ENCODE measurements around the gene DYRK3.

Gene DYRK3

DNA sequence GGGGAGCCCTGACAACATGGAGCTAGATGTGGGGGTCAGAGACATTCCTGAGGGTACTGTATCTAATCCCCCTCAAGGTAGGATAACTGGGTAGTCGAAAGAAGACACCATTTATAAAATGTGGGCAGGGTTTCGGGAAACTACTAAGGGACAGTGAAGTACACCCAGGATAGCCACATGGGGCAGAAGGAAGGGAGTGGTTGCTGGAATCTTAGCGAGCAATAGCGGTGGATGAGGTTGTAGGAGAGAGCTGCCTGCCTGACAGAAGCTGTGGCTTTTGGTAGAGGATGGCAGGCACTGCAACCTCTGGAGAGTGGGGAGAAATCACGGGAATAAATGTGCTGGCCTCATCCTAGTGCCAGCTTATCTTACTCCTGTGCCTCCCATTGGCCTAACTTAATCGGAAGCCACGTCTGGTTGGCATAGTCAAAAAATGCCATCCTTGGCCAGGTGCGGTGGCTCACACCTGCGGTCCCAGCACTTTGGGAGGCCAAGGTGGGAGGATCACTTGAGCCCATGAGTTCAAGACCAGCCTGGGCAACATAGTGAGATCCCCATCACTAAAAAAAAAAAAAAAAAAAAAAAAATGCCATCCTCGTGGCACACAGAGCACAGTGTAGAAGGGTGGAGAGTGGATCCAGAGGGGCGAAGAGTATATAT lies 26.0 kb downstream of the DYRK3 start:
- DNase-seq: no peak

DNA sequence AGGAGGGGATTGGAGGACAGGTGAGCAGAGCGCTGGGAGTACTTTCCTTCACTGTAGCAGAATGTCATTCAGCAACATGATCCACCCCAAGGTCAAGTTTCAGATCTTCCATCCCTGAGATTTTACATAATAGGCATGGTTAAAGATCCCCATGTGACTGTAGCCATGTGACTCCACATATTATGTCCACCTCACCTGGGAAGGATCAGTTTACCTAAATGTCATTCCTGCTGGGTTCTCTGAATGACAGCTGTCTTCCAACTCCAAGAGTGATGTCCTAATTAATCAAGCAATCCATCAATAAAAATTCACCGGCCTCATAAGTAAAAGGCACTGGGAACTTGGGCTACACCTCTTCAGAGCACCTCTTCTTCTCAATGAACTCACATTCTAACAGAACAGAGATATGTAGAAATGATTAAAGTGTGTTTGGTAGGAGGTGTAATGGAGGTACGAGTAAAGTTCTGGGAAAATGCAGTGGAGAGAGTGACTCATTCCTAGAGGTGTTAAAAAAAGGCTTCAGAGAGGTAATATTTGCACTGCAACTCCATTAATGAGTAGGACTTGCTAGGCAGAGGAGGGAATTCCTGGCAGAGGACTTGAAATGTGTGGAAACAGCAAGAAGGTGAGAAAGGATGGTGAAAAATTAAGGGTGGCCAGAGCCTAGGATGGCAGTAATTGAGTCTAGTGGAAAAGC lies 27.2 kb downstream of the DYRK3 start:
- no peak for DNase-seq

DNA sequence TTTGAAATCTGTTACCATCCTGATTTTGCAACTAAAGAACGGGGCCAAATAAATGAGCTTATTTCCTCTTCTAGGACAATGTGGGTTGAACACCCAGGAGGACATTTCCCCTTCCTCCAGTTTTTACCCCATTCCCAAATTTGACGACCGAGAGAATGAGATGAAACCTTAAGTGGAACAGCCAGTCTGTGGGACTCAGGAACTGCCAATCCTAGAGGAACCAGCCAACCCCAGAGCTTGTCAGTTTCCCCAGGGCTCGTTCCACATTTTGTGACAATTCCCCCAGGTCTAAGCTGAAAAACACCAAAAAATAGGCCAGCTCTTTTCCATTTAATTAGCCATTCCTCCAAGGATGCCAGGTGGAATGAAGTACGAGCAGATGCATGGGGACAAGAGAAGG lies 28.0 kb downstream of the DYRK3 start:
- DNase-seq: peak; percentile 29 to 35

DNA sequence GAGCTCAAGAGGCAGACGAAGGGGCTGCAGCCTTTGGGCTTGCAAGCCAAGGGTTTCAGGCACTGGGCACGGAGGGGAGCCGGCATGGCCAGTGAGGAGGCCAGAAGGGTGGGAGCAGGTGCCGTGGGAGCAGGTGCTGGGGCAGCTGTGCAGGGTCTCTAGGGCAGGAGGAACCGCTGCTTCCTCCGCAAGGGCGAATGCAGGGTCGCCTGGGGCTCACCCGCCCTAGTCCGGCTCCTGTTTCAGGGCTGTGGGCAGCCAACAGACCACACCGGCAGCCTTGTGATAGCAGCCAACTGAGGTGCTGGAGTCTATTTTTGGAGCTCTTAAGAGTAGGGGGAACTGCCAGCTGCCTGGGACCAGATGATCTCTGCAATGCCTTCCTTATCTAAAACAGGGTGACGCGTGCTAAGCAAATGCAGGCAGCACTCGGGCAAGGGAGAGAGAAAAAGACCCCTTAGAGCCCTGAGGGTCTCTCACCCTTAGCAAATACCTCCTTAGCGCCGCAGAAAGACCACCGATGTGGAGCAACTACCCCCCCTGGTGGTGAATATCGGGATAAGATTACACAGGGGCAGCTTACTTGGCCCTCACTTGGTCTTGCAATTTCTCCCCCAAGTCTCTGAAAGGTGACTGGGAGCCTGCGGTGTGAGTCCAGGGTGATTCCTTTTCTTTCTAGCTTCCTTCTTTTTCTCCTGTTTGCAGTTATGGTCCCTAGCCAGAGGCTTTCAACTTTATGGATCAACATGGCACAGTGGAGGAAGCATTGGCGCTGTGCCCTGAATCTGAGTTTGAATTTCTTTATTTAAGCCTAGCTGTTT lies 28.7 kb downstream of the DYRK3 start:
- DNase-seq: peak; percentile 60 to 65

DNA sequence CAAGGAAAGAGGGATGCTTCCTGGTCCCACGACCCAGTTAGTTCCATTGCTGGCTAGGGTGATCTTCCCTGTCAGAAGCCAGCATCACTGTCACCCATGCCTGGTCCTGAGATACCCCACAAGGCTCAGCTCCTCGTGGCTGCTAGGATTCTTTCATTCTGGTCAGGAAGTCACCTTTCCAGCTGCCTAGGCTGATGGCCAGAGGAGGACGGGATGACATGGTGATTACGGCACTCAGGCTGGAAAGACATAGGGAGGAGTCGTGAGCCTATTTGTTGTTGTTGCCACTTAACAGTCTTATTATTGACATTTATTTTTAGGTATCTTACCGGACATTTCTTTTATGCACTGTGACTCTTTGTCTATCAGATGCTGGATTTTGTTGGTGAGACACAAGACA lies 29.4 kb downstream of the DYRK3 start:
- DNase-seq: no peak

DNA sequence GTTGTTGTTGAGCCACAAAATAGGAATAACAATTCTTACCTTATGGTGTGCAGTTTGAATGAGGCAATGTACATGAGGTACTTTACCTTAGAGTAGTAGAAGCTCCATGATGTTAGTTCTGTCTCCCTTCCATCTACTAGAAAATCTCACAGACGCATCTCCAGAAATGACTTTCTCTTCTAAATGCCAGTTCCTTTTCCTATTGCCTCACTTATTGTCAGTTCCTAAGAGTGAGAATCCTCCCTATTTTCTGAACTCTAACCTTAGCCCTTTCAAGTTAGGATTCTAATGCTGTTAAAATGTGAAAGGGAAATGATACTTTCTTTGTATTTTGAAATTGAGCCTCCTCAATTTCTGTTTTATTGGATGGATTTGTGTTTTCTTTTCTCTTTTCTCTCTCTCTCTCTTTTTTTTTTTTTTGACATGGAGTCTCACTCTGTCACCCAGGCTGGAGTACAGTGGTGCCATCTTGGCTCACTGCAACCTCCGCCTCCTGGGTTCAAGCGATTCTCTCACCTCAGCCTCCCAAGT lies 30.8 kb downstream of the DYRK3 start:
- no peak for DNase-seq

DNA sequence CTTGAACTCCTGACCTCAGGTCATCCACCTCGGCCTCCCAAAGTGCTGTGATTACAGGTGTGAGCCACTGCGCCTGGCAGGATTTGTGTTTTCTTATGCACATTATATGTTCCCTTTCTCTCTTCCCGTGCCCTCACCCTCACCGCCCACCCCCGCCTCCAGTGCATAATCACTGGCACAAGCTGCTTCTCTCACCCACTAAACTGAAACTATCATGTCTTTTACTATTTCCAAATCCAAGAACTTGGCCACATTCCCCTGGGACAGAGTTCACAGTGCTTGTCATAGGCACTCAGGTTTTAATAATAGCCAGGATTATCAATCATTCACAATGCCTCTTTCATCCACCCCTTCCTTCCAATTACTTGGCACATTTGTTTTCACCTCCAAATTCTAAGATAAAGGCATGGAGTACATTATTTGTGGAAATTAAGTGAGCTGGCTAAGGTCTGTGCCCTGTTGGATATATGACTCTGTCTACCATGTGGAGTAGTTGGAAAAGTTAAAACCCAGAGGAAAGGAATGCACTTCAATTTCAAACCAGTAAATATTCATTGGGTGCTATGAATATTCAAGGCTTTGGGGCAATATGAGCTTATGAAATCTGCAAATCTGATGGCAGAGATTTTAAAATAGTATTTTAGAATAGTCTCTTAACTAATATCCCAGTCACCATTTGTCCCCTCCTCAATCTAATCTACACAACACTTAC lies 31.8 kb downstream of the DYRK3 start:
- no peak for DNase-seq

DNA sequence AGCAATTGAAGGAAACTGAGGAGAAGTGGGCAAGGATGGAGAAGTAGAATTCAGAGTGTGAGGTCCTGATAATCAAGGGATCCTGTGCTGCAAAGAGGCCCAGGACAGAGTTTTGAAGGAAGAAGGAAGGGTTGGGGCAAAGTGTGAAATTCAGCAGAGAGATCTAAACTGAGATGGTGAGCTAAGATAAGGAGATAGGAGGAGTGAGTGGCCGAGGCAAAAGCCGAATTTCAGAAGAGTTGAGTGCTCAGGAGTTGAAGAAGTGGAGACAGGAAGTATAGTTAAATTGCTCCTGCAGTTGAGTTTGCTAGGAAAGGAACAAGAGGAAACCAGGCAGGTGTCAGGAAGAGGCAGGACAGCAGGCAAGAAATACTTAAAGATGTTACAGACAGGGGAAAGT lies 33.0 kb downstream of the DYRK3 start:
- no peak for DNase-seq

DNA sequence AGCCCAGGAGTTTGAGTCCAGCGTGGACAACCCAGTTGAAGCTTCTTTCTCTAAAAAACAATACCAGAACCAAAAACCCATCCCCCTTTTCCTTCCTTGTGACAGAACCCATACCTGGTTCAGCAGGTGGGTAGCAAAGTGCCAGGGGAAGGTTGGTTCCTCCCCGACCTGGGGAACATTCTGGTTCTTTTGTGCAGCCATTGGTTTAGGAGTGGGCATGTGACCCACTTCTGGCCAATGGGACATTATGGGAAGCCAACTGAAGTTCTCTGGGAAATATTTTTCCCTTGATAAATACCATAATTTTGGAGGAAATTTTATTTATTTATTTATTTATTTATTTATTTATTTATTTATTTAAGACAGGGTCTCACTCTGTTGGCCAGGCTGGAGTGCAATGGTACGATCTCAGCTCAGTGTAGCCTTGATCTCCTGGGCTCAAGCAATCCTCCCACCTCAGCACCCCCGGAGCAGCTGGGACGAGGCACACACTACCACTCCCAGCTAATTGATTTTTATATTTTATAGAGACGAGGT lies 33.6 kb downstream of the DYRK3 start:
- no peak for DNase-seq

DNA sequence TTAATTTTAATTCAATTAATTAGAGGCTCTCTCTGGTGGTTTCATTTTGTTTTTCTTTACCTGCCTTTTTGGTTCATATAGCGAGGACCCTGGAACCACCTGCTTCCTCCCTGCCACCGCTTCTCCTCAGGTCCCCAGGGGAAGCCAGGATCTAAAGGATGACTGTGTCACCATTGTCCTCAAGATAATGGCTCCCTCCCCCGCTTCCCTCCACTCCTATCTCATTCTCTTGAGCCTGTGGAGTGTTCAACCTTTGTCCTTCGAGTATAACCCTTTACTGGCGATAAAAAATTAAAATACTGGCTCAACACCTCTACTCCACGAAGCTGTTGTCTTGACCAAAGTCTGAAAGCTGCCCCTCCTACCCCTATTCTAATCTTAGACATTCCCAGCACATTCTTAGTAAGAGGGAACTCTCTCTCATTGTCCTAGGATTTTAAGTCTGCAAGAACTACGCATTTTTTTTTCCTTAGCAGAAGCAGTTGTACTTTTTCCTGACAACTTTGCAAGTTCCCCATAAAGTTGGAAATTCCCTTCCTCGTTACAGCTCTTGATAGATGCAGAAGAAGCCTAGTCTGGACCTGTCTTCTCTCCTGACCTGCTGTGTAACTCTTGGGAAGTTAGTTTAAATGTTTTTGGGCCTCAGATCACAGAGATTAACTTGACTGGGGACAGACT lies 36.8 kb downstream of the DYRK3 start:
- DNase-seq: peak; percentile 28 to 62

DNA sequence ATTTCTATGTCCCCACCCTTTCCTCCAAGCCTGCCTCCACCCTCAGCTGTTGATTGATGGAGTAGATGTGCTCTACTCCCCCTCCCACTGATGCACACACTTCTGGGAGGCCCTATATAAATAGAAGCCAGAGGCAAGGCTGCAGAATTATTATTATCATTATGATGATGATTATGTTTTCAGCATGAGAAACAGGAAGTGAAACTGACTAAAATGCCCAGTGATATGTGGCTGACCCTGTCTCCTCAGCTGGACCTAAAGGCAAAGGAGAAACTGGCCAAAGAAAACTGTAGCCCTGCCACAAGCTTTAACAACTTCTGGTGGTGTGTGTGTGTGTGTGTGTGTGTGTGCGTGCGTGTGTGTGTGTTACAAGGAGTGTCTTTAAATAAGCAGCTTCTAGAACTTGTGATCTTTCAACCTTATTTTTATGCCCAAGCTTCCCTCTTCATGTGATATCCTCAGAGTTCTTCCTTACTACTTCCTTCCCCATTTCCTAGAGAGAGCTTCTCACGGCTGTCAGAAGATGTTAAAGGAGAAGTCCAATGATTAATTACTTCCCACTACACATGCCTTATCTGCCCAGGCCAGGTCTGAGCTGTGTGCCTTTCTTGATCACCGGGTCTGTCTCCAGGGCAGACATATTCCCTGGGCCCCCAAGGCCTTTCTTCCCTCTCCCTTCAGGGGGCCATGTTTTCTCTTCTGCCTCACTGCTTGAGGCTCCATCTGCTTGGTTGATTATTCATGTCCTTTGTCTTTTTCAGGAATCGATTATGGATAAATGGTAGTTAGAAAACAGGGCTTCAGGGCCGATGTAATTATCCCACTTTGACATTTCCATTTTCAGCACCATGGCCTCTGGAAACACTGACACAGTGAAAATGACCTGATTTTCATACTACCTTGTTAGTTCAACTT lies 37.8 kb downstream of the DYRK3 start:
- DNase-seq: peak; percentile 78 to 80

DNA sequence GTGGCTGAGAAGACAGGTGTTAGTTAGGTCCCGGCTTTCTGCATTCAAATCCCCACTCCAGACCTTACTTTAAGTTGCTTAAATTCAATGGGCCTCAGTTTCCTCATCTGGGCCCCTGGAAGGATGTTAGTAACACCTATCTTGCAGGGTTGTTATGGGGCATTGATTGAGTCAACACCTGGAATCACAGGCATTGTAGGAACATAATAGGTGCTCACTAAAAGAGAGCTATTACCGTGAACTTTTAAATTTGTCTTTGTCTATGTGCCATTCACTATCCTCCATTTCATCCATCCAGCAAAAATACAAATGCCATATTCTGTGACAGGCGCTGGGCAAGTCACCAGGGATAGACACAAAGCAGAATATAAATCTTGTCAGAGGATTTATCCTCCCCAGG lies 38.9 kb downstream of the DYRK3 start:
- DNase-seq: no peak

DNA sequence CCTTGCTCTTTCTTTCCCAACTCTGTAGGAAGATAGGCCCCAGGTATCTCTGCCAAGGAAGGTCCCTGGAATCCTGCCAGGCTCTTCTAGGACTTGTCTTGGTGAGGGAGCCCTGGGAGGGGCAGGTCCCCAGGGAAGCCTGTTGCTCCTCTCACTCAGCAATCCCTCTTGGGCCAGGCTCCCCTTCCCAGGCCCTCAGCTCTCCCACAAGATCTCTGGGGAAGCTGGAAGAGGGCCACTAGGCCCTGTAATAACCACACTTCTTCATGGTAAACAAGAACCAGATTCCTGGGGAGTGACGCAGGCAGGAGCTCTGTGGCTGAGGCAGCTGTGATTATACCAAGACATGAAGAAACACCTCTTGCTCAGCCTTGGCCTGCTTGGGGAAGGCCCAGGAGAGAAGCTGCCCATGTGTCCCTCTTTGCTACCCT lies 39.4 kb downstream of the DYRK3 start:
- peak in 1 of 2 donors; percentile 56 for DNase-seq

DNA sequence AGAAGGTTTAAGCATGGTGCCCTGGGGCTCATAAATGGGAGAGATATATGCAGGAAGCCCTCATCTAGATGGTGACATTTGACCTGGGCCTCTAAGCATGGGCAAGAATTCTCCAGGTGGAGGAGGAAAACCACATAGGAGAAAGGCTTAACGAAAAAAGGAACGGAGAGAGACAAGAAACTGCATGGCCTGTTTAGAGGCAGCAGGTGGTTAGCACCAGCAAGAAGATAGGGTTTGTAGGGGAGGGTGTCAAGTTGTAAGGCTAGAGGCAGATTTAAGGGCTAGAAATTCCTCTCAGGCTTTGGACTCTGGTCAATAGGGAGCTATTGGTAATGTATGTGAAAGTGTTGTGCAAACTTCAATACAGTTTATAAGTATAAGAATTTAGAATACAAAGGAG lies 41.2 kb downstream of the DYRK3 start:
- no peak for DNase-seq

DNA sequence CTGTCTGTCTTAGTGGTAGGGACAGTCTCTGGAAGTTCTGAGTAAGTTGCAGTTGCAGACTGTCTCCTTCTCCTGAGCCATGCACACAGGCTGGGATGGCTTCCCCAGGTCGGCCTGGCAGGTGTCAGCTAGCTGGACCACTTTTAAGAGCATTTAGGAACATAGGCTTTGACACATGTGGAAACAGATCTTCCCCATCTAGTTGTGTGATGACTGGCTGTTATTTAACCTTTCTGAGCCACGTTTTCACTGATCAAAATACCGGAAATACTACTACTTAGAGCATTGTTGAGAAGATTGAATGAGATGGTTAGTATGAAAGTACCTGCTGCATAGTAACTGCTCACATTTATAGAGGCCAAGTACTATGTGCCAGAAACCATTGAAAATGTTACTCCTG lies 43.2 kb downstream of the DYRK3 start:
- DNase-seq: no peak

DNA sequence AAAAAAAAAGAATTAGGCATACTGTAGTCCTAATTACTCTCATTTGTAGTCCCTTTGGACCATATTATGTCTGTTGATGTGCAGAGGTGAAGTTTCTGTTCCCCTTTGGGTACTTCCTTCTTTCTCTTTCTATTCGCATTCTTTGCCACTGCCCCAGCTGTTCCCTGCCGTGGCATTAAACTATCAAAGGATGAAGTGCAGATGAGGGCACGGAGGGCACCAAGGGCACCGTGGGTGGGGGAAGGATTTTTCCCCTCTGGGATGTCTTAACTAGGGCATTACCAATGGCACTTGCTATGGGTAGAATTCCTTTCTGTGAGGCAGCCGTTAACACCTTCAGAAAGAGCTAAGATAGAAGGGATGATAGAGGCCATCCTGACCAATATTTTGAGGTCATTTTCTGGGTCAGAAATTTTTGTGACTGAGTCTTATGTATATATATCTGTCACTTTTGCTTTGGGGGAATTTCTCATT lies 44.4 kb downstream of the DYRK3 start:
- peak; percentile 73 to 76 for DNase-seq

DNA sequence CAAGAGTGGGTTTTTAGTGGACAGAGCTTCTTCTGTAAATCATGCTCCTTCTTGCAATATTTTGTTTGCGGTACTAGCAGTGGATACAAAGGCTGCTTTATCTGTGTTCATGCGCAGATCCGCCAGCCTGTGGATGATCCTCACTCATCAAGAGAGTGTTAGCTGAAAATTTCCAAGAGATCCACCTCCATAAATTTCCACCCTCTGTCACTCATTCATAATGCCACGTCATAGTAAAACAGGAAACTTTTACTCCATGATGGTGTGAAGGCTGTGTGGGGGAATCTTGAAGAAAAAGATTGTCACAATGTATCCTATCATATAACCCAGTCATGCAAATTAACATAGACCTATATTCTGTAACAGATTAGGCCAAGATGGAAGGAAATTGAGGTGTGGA lies 44.9 kb downstream of the DYRK3 start:
- DNase-seq: peak in 1 of 2 donors; percentile 21

DNA sequence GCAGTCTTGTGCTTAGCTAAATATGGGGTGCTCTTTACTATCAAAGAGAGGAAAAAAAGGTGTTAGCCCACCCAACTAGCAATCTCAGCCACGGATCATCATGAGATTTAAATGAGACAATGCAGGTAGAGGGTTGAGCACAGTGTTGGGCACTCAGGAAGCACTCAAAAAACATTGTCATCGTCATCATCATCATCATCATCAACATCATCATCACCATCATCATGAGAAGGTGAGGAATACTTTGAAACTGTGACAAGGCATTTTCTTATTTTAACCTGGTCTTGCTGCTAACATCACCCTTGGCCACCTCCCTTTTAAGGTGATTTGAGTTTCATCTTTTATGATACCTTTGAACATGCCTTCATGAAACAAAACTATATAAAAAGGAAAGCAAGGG lies 46.0 kb downstream of the DYRK3 start:
- DNase-seq: no peak

DNA sequence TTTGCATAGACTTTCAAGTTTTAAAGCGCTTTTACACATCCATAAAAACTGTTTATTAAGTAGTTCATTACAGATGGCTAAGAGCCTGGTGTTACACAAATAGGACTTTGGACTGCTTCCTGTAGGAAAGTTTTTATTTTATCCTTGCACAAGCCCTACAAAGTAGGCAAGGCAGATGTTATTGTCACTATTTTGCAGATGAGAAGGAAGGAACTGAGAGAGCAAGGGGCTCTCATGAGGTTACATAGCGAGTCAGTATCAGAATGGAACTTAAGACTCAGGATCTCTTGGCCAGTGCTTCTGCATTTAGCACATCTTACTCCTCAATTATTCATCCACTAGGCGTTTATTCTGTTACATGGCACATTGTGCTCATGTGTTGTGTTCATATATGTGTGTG lies 46.8 kb downstream of the DYRK3 start:
- no peak for DNase-seq

DNA sequence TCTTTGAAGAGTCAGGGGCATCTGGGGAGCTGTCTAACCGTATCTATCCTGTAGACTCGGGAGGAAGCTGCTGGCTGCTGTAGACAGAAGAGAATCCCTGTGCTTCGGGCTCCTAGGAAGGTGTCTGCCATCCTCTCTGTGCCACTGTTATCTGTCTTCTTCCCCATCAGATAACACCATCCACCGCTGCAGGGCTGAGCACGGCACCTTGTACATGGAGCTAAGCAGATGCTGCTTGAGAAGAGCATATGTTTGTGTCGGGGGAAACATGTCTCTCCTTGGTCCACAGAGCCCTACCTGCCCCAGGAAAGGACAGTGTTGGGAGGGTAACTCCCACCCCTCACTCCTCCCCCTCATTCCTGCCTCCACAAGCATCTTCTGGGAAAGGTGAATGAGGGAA lies 48.0 kb downstream of the DYRK3 start:
- no peak for DNase-seq

DNA sequence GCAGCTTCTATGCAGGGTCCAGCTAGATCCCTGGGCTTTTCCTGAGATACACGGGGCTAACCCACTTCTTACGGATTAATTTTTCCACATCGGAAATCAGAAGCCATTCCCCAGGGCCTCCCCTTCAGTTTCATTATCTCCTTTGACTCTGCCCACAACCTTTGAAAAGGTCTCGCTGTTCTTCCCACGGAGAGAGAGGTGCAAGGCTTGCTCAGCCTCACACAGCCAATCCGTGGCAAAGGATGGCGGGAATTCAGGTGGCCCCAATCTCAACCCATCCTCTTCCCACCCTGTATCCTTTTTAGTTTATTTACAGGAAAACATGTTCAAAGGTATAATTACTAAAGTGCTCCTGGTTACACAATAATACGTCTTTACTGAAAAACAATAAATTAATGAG lies 48.7 kb downstream of the DYRK3 start:
- DNase-seq: no peak

Data from inflammatory macrophage (primary cell).